ENCODE data around the gene FAM222A. TPM values are rescaled to one million over a fixed set of nuclear protein-coding genes. Genes with fewer than 3 reads are reported as not detected.

FAM222A gene
- total RNA-seq (2021; ENCODE audit: unreplicated experiment) = 3.7 TPM
- 1.0 and 1.8 TPM in 2 replicates for polyA plus RNA-seq (2012)
- percentile 33 among the genes with signal in this experiment for Bru-seq, nascent RNA
- BruChase-seq, experiment 1, labeled RNA remaining after a 6-hour chase = percentile 30 among the genes with signal in this experiment
- BruChase-seq, experiment 2, labeled RNA remaining after a 2-hour chase = percentile 34 among the genes with signal in this experiment
- long read RNA-seq, partial matches to known transcripts = 3 of 7 reads
- long read RNA-seq, other reads (novel, unspliced or antisense) = 2 of 7 reads

- H3K4me3 ChIP-seq (replicated peaks in 1 of 2; ENCODE audit: low read depth in 1 of 2, low read length in 2 of 2) = peak within 1 kb of the TSS; percentile 48 to 66
- no peaks in the 10 kb centered on the region for H3K9me2 ChIP-seq (ENCODE audit: insufficient read depth)
- ChIA-PET POLR2A (interaction anchor here (1.3 kb wide), 1 partner anchor 9 kb away, joined by 4 read pairs; no protein-coding TSS in a partner anchor), RAD21 (ENCODE audit: low non-redundant PET in 1 of 2, low total read pairs in 2 of 2, uncharacterized antibody in 2 of 2, unreplicated experiment in 2 of 2) (no interaction called here), CTCF (interaction anchor here (3.6 kb wide), 1 partner anchor 116 kb away, joined by 15 read pairs; no protein-coding TSS in a partner anchor)
- BruUV-seq (replicated peaks) = no TSS peak
- H3K36me3 ChIP-seq (ENCODE audit: control insufficient read depth in 1 of 2, insufficient read depth in 2 of 2, low read length in 2 of 2) = no peaks in the 10 kb centered on the region
- TF ChIP-seq POLR2AphosphoS5 (IDR thresholded peaks at IDR 0.05; ENCODE audit: low read depth, low read length) (peak; percentile 79), CTCF (IDR thresholded peaks at IDR 0.05 in 2 of 3, conservative IDR thresholded peaks at IDR 0.05 in 1 of 3; ENCODE audit: borderline replicate concordance in 1 of 3, insufficient read depth in 1 of 3, low read depth in 2 of 3, low read length in 2 of 3) (no peak), EGR1 (IDR thresholded peaks at IDR 0.05; ENCODE audit: low read depth) (peak; percentile 58), SIN3A (IDR thresholded peaks at IDR 0.05; ENCODE audit: low read depth) (peak; percentile 97), ATF3 (IDR thresholded peaks at IDR 0.05) (no peak), ELF1 (IDR thresholded peaks at IDR 0.05; ENCODE audit: borderline replicate concordance, low read depth) (no peak; the same call in 1 of the 2 replicates), CBX3 (IDR thresholded peaks at IDR 0.05; ENCODE audit: low read depth) (0 out of 2 replicates have a peak, but pooled peaks have one; percentile 32), MAX (IDR thresholded peaks at IDR 0.05) (peak; percentile 98), EZH2phosphoT487 (IDR thresholded peaks at IDR 0.05; ENCODE audit: borderline replicate concordance) (no peak), POLR2A (IDR thresholded peaks at IDR 0.05; ENCODE audit: borderline replicate concordance, extremely low read depth, insufficient read depth, insufficient read length) (peak; percentile 60), SP1 (IDR thresholded peaks at IDR 0.05; ENCODE audit: low read depth) (peak; percentile 80), YY1 (IDR thresholded peaks at IDR 0.05; ENCODE audit: extremely low read depth, insufficient replicate concordance, low read depth, low read length) (peak; percentile 61), EZH2 (IDR thresholded peaks at IDR 0.05) (no peak), FOSL1 (IDR thresholded peaks at IDR 0.05; ENCODE audit: low read depth) (no peak), TCF7L2 (IDR thresholded peaks at IDR 0.05; ENCODE audit: borderline replicate concordance, extremely low read depth, insufficient read depth, insufficient read length) (peak; percentile 94), ZBTB33 (IDR thresholded peaks at IDR 0.05; ENCODE audit: extremely low read depth, insufficient replicate concordance, low read length) (no peak), CEBPB (IDR thresholded peaks at IDR 0.05; ENCODE audit: low read depth) (no peak)
- peak within 1 kb of the TSS; percentile 64 for H3K9ac ChIP-seq (ENCODE audit: low read length)
- H3K27me3 ChIP-seq (ENCODE audit: insufficient read depth, low read length) = no peaks in the 10 kb centered on the region
- ATAC-seq = peak; percentile 91
- intact Hi-C loops (cut with micrococcal nuclease) = loop anchor here (1.0 kb wide), 1 partner anchor 140 kb away; the partner anchor contains the start of genes MMAB and MVK
- peak; percentile 93 for DNase-seq (ENCODE audit: low read depth, low spot score)
- H2AFZ ChIP-seq (ENCODE audit: low read depth, low read length, poor library complexity, severe bottlenecking) = no peak within 1 kb of the TSS
- peak within 1 kb of the TSS; percentile 45; the same call in 1 of the 2 replicates for H3K27ac ChIP-seq (ENCODE audit: low read depth, low read length)
- peaks cover 6 to 15% of the 10 kb centered on the region in 2 experiments; a peak in 3 of 4 replicates for H3K4me1 ChIP-seq (ENCODE audit: control insufficient read depth in 1 of 2, insufficient read depth in 2 of 2, low read length in 2 of 2)
- no peaks in the 10 kb centered on the region for H4K20me1 ChIP-seq (ENCODE audit: insufficient read depth)
- peak within 1 kb of the TSS; percentile 95 for H3K4me2 ChIP-seq (ENCODE audit: low read length)
- H3K79me2 ChIP-seq (ENCODE audit: insufficient read depth, low read length) = no peaks in the 10 kb centered on the region
- H3K9me3 ChIP-seq (ENCODE audit: control insufficient read depth in 1 of 2, insufficient read depth in 1 of 2, low read depth in 1 of 2, low read length in 2 of 2) = no peaks in the 10 kb centered on the region
Observed at GRCh38 chr12:109713187-109714070, at the start of gene FAM222A. TSS of gene FAM222A (plus strand) at chr12:109713825. CDS start at chr12:109744147, 30,322 bp downstream.
